ENCODE results near the gene CTH. TPM values are rescaled to one million over a fixed set of nuclear protein-coding genes. Genes with fewer than 3 reads are reported as not detected.

The CTH gene
- total and polyA plus RNA-seq, 2 experiments from 2014 or later: 31.0 to 34.3 TPM

DNA sequence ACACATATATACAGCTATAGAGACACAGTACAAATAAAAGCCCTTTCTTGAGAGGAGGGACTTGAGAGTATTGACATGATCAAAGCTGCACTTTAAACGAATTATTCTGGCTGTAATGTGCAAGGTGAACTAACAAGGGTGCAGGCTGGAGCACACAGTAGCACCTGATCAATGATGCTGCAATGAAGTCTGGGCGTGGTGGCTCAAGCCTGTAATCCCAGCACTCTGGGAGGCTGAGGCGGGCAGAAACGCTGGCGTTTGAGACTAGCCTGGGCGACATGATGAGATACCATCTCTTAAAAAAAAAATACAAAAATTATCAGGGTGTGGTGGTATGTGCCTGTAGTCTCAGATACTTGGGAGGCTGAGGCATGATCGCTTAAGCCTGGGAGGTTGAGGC lies 14.1 kb upstream of the CTH start (continued):
- TF ChIP-seq, protein P1, sequence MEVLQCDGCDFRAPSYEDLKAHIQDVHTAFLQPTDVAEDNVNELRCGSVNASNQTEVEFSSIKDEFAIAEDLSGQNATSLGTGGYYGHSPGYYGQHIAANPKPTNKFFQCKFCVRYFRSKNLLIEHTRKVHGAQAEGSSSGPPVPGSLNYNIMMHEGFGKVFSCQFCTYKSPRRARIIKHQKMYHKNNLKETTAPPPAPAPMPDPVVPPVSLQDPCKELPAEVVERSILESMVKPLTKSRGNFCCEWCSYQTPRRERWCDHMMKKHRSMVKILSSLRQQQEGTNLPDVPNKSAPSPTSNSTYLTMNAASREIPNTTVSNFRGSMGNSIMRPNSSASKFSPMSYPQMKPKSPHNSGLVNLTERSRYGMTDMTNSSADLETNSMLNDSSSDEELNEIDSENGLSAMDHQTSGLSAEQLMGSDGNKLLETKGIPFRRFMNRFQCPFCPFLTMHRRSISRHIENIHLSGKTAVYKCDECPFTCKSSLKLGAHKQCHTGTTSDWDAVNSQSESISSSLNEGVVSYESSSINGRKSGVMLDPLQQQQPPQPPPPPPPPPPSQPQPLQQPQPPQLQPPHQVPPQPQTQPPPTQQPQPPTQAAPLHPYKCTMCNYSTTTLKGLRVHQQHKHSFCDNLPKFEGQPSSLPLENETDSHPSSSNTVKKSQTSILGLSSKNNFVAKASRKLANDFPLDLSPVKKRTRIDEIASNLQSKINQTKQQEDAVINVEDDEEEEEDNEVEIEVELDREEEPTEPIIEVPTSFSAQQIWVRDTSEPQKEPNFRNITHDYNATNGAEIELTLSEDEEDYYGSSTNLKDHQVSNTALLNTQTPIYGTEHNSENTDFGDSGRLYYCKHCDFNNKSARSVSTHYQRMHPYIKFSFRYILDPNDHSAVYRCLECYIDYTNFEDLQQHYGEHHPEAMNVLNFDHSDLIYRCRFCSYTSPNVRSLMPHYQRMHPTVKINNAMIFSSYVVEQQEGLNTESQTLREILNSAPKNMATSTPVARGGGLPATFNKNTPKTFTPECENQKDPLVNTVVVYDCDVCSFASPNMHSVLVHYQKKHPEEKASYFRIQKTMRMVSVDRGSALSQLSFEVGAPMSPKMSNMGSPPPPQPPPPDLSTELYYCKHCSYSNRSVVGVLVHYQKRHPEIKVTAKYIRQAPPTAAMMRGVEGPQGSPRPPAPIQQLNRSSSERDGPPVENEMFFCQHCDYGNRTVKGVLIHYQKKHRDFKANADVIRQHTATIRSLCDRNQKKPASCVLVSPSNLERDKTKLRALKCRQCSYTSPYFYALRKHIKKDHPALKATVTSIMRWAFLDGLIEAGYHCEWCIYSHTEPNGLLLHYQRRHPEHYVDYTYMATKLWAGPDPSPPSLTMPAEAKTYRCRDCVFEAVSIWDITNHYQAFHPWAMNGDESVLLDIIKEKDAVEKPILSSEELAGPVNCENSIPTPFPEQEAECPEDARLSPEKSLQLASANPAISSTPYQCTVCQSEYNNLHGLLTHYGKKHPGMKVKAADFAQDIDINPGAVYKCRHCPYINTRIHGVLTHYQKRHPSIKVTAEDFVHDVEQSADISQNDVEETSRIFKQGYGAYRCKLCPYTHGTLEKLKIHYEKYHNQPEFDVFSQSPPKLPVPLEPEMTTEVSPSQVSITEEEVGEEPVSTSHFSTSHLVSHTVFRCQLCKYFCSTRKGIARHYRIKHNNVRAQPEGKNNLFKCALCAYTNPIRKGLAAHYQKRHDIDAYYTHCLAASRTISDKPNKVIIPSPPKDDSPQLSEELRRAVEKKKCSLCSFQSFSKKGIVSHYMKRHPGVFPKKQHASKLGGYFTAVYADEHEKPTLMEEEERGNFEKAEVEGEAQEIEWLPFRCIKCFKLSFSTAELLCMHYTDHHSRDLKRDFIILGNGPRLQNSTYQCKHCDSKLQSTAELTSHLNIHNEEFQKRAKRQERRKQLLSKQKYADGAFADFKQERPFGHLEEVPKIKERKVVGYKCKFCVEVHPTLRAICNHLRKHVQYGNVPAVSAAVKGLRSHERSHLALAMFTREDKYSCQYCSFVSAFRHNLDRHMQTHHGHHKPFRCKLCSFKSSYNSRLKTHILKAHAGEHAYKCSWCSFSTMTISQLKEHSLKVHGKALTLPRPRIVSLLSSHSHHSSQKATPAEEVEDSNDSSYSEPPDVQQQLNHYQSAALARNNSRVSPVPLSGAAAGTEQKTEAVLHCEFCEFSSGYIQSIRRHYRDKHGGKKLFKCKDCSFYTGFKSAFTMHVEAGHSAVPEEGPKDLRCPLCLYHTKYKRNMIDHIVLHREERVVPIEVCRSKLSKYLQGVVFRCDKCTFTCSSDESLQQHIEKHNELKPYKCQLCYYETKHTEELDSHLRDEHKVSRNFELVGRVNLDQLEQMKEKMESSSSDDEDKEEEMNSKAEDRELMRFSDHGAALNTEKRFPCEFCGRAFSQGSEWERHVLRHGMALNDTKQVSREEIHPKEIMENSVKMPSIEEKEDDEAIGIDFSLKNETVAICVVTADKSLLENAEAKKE (CRISPR knock-in tag; IDR thresholded peaks at IDR 0.05): no peak
- TF ChIP-seq, protein P2, sequence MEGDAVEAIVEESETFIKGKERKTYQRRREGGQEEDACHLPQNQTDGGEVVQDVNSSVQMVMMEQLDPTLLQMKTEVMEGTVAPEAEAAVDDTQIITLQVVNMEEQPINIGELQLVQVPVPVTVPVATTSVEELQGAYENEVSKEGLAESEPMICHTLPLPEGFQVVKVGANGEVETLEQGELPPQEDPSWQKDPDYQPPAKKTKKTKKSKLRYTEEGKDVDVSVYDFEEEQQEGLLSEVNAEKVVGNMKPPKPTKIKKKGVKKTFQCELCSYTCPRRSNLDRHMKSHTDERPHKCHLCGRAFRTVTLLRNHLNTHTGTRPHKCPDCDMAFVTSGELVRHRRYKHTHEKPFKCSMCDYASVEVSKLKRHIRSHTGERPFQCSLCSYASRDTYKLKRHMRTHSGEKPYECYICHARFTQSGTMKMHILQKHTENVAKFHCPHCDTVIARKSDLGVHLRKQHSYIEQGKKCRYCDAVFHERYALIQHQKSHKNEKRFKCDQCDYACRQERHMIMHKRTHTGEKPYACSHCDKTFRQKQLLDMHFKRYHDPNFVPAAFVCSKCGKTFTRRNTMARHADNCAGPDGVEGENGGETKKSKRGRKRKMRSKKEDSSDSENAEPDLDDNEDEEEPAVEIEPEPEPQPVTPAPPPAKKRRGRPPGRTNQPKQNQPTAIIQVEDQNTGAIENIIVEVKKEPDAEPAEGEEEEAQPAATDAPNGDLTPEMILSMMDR (conservative IDR thresholded peaks at IDR 0.05; ENCODE audit: low read depth in 2 of 2): no peak

DNA sequence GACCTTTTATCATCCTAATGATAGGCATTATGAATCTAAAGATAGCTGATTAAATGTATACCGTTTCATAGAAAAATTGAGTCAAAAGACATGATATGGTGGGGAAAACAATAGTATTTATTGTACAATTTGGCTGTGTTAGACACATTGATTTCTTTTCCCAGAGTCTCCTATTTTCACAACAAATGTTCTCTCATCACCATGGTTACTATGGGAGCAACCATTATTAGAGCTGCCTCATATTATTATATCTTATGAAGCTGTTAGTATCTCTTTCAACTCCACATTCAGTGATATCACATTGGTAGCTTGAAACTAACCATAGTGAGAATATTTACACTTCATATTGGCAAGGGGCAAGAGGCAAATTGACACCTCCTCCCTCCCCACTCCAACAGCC lies 10.7 kb upstream of the CTH start:
- peaks cover 7% of the 10 kb centered on the region for H3K27me3 Mint-ChIP-seq (ENCODE audit: insufficient read depth, low read depth, poor library complexity)
- Histone ChIP-seq H3K4me1 (ENCODE audit: insufficient read depth) (no peaks in the 10 kb centered on the region), H3K27me3 (ENCODE audit: insufficient read depth) (no peaks in the 10 kb centered on the region), H3F3A (replicated peaks; ENCODE audit: low read depth) (no peaks in the 10 kb centered on the region), H4K20me1 (replicated peaks; ENCODE audit: insufficient read depth) (no peaks in the 10 kb centered on the region), H2AFZ (no peak overlapping the region), H3K9me2 (ENCODE audit: insufficient read depth) (no peaks in the 10 kb centered on the region), H3K36me3 (ENCODE audit: insufficient read depth) (no peaks in the 10 kb centered on the region), H3K4me3 (no peak overlapping the region), H3K27ac (ENCODE audit: low read depth) (no peak overlapping the region), H3K4me2 (no peak overlapping the region), H3K79me2 (replicated peaks; ENCODE audit: insufficient read depth) (no peaks in the 10 kb centered on the region)
- no peak overlapping the region for H3K4me3 Mint-ChIP-seq
- peaks cover 13% of the 10 kb centered on the region; the same call in 2 of the 3 replicates for H3K4me1 Mint-ChIP-seq
- no peak for DNase-seq (ENCODE audit: low spot score)
- no peaks in the 10 kb centered on the region for H3K9me3 Mint-ChIP-seq
- no peak overlapping the region for H3K27ac Mint-ChIP-seq
- no peak for ATAC-seq
- TF ChIP-seq NANOG (IDR thresholded peaks at IDR 0.05; ENCODE audit: borderline replicate concordance) (no peak), STAT1 (IDR thresholded peaks at IDR 0.05; ENCODE audit: unreplicated experiment) (no peak)
- H3K36me3 Mint-ChIP-seq (ENCODE audit: low read depth): no peaks in the 10 kb centered on the region

Measured in GM23338 (cell line).